Measurements from ENCODE around the gene PPT1.
A peak's percentile ranks its signal among the peaks of the same experiment; 100 is the strongest.

Gene PPT1

DNA sequence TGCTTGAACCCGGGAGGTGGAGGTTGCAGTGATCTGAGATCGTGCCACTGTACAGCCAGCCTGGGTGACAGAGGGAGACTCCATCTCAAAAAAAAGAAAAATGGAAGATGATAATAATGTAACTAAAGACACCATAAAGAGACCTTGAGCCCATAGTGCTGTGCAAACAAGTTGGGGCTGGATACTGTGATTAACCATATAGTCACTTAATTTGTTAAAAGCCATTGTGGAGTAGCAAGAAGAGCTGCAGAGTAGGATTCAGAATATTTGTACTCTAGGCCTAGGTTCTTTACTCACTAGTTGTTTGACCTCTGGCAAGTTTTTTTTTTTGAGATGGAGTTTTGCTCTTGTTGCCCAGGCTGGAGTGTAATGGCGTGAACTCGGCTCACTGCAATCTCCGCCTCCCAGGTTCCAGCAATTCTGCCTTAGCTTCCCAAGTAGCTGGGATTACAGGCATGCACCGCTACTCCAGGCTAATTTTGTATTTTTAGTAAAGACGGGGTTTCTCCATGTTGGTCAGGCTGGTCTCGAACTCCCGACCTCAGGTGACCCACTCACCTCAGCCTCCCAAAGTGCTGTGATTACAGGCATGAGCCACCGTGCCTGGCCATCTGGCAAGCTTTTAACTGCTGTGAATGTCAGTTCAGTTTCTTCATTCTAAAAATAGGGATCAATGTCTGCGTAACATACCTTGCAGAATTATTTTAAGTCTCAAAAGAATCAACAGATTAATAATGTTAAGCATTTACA is 43.7 kb downstream of the PPT1 start:
- ChIA-PET CTCF (interaction anchor here (1.2 kb wide), 1 partner anchor 9 kb away, joined by 3 read pairs; no protein-coding TSS in a partner anchor), POLR2A (no interaction called here)
- no peaks in the 10 kb centered on the region for H3K9me3 ChIP-seq (ENCODE audit: control insufficient read depth, insufficient read depth, low read depth, low read length)
- TF ChIP-seq OVOL3 (tag by site-specific recombination; IDR thresholded peaks at IDR 0.05), result no peak
- TF ChIP-seq ZNF548 (tag by site-specific recombination; IDR thresholded peaks at IDR 0.05), result no peak
- no peak for TF ChIP-seq REST (tag by site-specific recombination; IDR thresholded peaks at IDR 0.05)
- no peak for TF ChIP-seq ZNF433 (tag by site-specific recombination; IDR thresholded peaks at IDR 0.05; ENCODE audit: low read depth)
- TF ChIP-seq ZNF518A (tag by site-specific recombination; conservative IDR thresholded peaks at IDR 0.05; ENCODE audit: low read depth), result no peak
- no peak for TF ChIP-seq ZNF311 (tag by site-specific recombination; IDR thresholded peaks at IDR 0.05; ENCODE audit: borderline replicate concordance)
- TF ChIP-seq ZSCAN5A (tag by site-specific recombination; IDR thresholded peaks at IDR 0.05), result no peak
- TF ChIP-seq ZNF843 (tag by site-specific recombination; IDR thresholded peaks at IDR 0.05), result no peak
- peaks cover 0 to 42% of the 10 kb centered on the region in 2 experiments; a peak in 2 of 3 replicates for H3K36me3 ChIP-seq (ENCODE audit: control insufficient read depth in 2 of 2, insufficient read depth in 1 of 2, low read length in 2 of 2)
- no peak overlapping the region for H3K4me3 ChIP-seq (ENCODE audit: low read depth, low read length)
- H3K4me1 ChIP-seq (ENCODE audit: control insufficient read depth, insufficient read depth, low read length), result no peaks in the 10 kb centered on the region
- H3K27ac ChIP-seq (ENCODE audit: extremely low read depth, low read depth, low read length), result no peak overlapping the region

GRCh38 chr1:40050863-40051262 is 46.2 kb downstream of the PPT1 start:
- ChIA-PET POLR2A (interaction anchor here (1.6 kb wide), 1 partner anchor 10 kb away, joined by 3 read pairs; the partner anchor contains the start of gene CAP1), CTCF (interaction anchor here (0.6 to 2.3 kb wide), 5 partner anchors 12 to 1563 kb away, joined by 3 to 17 read pairs (median 4); no protein-coding TSS in a partner anchor)
- H3K4me3 ChIP-seq (ENCODE audit: low read depth, low read length), result no peak overlapping the region
- peaks cover 0 to 45% of the 10 kb centered on the region in 2 experiments; a peak in 2 of 3 replicates for H3K36me3 ChIP-seq (ENCODE audit: control insufficient read depth in 2 of 2, insufficient read depth in 1 of 2, low read length in 2 of 2)
- no peaks in the 10 kb centered on the region for H3K9me3 ChIP-seq (ENCODE audit: control insufficient read depth, insufficient read depth, low read depth, low read length)
- no peaks in the 10 kb centered on the region for H3K4me1 ChIP-seq (ENCODE audit: control insufficient read depth, insufficient read depth, low read length)
- no peak for TF ChIP-seq ATF2 (tag by site-specific recombination; IDR thresholded peaks at IDR 0.05; ENCODE audit: low read depth)
- TF ChIP-seq, protein P1, sequence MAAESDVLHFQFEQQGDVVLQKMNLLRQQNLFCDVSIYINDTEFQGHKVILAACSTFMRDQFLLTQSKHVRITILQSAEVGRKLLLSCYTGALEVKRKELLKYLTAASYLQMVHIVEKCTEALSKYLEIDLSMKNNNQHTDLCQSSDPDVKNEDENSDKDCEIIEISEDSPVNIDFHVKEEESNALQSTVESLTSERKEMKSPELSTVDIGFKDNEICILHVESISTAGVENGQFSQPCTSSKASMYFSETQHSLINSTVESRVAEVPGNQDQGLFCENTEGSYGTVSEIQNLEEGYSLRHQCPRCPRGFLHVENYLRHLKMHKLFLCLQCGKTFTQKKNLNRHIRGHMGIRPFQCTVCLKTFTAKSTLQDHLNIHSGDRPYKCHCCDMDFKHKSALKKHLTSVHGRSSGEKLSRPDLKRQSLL (tag by site-specific recombination; IDR thresholded peaks at IDR 0.05), result peak; percentile 63; the same call in 1 of the 2 replicates
- H3K27ac ChIP-seq (ENCODE audit: extremely low read depth, low read depth, low read length), result no peak overlapping the region
